Measurements from ENCODE around the gene SPRR2B. TPM values are rescaled to one million over a fixed set of nuclear protein-coding genes. Genes with fewer than 3 reads are reported as not detected.
"Not testable (repeated sequence)": the region's sequence is repeated elsewhere in the genome, so short reads cannot be mapped to it uniquely, and the experiment has no call there.

The SPRR2B gene
- 1 to 10 TPM in 1 of 4 donors, not detected in 3; 3.2 TPM for polyA plus RNA-seq (ENCODE audit: insufficient read length in 4 of 4)

DNA sequence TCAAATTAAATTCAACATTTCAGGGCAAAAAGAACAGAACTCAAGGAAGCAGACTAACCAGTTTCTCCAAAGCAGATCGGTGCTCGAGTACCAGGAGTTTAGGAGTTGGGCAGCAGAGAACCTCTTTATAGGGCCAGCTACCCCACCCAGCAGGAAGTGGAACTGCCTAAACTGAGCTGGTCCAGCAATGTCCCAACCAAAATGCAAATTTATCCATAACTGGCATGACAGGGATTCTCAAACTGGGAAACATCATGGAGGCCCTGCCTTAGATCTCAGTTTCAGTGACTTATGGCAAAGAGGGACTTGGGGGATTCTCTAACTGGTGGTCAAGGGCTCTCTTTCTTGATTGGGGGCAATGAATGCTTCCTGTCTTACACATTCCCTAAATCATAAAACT lies at the start of gene SPRR2B:
TSS of gene SPRR2B (minus strand) at position 101 of the 400 bp plus-strand sequence. CDS start 772 bp downstream, outside the sequence.
- no peak for DNase-seq (ENCODE audit: low read depth in 4 of 4, low spot score in 3 of 4)

DNA sequence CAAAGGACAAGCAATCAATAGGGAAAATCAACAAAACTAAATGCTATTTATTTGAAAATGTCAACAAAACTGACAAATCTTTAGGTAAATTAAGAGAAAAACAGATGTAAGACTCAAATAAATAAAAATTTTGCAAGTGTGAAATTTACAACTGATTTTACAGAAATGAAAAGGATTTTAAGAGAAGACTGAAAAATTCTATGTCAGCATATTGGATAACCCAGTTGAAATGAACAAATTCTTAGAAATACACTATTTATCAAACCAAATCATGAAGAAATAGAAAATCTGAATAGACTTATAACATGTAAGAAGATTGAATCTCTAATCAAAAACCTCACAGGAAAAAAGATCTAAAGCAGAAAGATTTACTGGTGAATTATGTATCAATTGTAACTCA lies 49.5 kb upstream of the SPRR2B start:
- no peak for DNase-seq (ENCODE audit: low read depth in 4 of 4, low spot score in 3 of 4)

GRCh38 chr1:153119491-153119971 lies 48.1 kb upstream of the SPRR2B start:
- no peak for DNase-seq (ENCODE audit: low read depth in 4 of 4, low spot score in 3 of 4)

- not testable (repeated sequence) for DNase-seq (ENCODE audit: low read depth in 4 of 4, low spot score in 3 of 4)
Observed at GRCh38 chr1:153115264-153115663, 43.9 kb upstream of the SPRR2B start.

GRCh38 chr1:153113416-153113815 lies 42.0 kb upstream of the SPRR2B start, which contains the start of gene SPRR2F:
Gene SPRR2F, minus strand, starts transcription at chr1:153113516. Its CDS starts 783 bp downstream, at chr1:153112733.
- no peak for DNase-seq (ENCODE audit: low read depth in 4 of 4, low spot score in 3 of 4)

- not testable (repeated sequence) for DNase-seq (ENCODE audit: low read depth in 4 of 4, low spot score in 3 of 4)
Observed at GRCh38 chr1:153112454-153112853, 41.0 kb upstream of the SPRR2B start.

- no peak for DNase-seq (ENCODE audit: low read depth in 4 of 4, low spot score in 3 of 4)
Observed at GRCh38 chr1:153100245-153100644, 28.8 kb upstream of the SPRR2B start.

DNA sequence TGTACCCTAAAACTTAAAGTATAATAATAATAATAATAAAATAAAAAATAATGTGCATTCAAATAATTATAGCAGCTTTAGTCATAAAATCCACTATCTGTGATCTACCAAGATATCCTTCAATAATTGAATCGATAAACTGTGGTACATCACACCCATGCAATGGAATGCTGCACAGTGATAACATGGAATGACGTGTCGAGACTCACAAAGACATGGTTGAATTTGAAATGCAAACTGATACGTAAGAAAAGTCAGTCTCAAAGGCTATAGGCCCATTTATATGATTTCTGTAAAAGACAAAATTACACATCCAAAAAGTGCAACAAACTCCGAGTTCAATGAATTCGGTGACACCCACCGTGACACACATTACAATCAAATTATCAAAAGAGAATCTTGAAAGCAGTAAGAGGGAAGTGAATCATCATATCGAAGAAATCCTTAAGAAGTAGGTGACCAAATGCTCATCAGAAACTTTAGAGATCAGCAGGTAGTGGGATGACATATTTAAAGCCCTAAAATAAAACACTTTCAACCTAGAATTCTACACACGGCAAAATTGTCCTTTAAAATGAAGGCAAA lies 28.1 kb upstream of the SPRR2B start:
- DNase-seq (ENCODE audit: low read depth in 4 of 4, low spot score in 3 of 4) = no peak

DNA sequence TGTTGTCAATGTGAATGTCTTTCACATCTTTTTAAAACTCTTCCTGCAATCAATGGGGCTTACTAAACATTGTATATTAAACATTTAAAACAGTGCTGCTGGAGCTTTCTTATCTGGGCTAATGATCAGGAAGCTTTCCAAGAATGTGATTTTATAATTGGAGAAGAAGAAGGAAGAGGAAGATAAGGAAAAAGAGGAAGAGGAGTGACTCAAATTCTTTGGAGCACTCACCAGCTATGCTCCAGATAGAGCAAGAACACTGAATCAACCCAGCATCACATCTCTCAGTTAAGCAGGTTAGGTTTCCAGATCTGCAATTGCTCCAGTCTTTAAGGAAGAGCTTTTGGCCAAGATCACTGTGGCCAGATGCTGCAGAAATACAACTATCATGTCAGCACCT lies 24.4 kb upstream of the SPRR2B start:
- no peak for DNase-seq (ENCODE audit: low read depth in 4 of 4, low spot score in 3 of 4)

GRCh38 chr1:153094426-153094825 lies 23.0 kb upstream of the SPRR2B start, which contains the start of gene SPRR2E:
Gene SPRR2E, minus strand, starts transcription at chr1:153094526. Its CDS starts 775 bp downstream, at chr1:153093751.
- DNase-seq (ENCODE audit: low read depth in 4 of 4, low spot score in 3 of 4) = no peak

DNA sequence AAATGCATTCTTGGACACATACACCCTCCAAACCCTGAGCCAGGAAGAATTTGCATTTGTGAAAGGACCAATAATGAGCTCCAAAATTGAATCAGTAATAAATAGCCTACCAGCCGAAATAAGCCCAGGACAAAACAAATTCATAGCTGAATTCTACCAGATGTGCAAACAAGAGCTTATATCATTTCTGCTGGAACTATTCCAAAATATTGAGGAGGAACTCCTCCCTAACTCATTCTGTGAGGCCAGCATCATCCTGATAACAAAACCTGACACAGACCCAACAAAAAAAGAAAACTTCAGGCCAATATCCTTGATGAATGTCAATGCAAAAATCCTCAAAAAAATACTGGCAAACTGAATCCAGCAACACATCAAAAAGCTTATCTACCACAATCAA lies 16.2 kb upstream of the SPRR2B start:
- DNase-seq (ENCODE audit: low read depth in 4 of 4, low spot score in 3 of 4) = no peak

GRCh38 chr1:153081736-153082135 lies 10.3 kb upstream of the SPRR2B start:
- DNase-seq (ENCODE audit: low read depth in 4 of 4, low spot score in 3 of 4) = no peak

- no peak for DNase-seq (ENCODE audit: low read depth in 4 of 4, low spot score in 3 of 4)
Observed at GRCh38 chr1:153072806-153073726, 1.7 kb upstream of the SPRR2B start.

DNA sequence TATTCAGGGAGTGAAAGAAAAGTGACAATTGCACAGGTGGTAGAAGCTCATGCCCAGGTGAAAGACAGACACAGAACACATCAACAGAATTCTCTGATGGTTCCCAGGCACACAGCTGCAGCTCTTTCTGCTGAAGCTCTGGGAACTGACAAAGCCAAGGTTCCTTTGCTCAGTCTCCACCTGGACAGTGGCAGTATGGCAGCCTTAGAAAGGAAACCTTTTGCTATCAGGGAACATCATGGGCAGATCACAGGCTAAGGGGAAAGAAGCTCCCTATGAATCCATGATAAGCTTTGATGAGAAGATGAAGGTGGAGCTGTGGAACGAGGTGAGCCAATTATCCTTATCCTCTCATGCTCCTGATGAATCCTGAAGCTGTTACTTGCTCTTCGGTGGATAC lies 1.2 kb downstream of the SPRR2B start:
- no peak for DNase-seq (ENCODE audit: low read depth in 4 of 4, low spot score in 3 of 4)

DNA sequence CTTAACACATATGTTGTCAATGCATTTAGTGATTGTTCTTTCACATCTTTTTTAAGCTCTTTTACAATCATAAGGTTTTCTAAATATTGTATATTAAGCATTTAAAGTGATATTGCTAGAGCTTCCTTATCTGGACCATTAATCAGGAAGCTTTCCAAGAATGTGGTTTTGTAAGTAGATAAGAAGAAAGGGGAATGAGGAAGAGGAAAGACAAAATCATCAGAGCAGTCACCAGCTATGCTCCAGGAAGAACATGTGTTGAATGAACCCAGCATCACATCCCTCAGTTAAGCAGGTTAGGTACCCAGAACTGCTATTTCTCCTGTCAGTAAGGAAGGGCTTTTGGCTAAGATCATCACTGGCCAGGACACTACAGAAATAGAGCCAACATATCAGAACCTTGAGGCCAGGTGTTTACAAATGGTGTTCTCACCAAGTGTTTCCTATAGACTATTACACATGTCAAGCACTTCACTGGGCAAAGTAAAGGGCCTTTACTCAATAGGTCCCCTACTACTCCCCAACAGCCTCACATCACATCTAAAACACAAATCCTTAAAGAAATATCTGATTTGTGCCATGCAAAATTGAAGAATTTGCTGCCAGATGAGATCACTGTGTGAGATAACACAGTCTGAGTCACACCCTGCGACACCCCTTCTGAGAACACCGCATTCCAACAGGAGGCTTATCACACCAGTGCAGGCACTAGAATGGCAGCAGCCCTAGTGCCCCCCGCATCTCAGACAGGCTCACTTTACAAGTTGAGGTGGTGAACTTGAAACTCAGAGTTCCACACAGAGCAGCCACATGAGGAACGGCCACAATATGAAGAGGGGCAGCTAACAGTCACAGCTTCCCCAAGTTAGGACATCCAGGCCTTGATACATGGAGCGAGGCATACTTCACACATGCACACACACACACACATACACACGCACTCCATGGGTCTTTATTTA lies 12.3 kb downstream of the SPRR2B start:
- no peak for DNase-seq (ENCODE audit: low read depth in 4 of 4, low spot score in 3 of 4)

DNA sequence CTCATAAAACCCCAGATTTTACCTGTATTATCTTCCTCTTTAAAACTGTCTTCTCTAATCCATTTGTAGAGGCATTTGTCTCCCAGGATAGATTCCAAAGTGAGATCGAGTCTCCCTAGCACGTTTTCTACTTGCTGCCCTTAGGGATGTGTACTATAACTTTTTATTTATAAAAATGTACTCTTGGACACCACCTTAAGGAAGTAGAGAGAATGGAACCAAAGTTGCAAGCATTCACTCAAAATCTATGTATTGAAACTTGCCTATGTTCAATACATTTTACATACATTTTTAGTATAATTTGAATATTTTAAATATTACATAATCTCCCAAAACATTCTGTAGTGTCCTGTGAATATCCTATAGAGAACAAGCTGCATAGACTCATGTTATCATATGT lies 13.3 kb downstream of the SPRR2B start:
- DNase-seq (ENCODE audit: low read depth in 4 of 4, low spot score in 3 of 4) = no peak

DNA sequence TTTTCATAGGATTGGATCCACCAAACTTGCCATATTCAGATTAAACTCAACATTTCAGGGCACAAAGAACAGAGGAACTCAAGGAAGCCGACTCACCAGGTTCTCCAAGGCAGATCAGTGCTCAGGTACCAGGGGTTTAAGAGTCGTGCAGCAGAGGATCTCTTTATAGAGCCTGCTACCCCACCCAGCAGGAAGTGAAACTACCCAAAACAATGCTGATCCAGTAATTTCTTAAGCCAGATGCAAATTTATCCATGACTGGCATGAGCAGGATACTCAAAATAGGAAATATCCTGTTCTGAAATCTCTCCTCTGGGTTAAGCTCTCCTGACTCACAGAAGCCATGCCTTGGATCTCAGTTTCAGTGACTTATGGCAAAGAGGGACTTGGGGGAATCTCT lies 14.0 kb downstream of the SPRR2B start, which contains the start of gene SPRR2A:
TSS of gene SPRR2A (minus strand) at position 138 of the 400 bp plus-strand sequence. CDS start 777 bp downstream, outside the sequence.
- DNase-seq (ENCODE audit: low read depth in 4 of 4, low spot score in 3 of 4) = no peak

- DNase-seq (ENCODE audit: low read depth in 4 of 4, low spot score in 3 of 4) = not testable (repeated sequence)
Observed at GRCh38 chr1:153056111-153056510, 15.3 kb downstream of the SPRR2B start.

DNA sequence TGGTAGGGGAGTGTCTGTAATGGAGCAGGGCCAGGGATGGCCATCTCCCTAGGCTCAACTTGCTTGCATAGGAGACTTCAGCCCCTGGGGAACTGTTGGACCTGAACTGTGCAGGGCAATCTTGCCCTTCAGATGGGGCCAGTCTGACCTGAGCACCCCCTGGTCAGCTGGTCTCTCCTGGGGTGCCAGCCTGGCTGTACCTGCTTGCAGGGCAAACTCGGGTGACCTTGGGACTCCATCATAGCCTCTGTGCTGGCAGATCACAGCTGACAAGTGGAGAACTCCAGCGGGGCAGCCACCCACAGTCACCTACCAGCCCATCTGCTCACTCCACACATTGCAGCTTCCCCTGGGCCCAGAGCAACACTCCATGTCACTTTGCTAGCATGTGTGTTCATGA lies 22.2 kb downstream of the SPRR2B start:
- DNase-seq (ENCODE audit: low read depth in 4 of 4, low spot score in 3 of 4) = no peak

GRCh38 chr1:153040950-153041631 lies 30.3 kb downstream of the SPRR2B start, which contains the start of gene SPRR2D:
Gene SPRR2D, minus strand, starts transcription at chr1:153041120. Its CDS starts 774 bp downstream, at chr1:153040346.
- no peak for DNase-seq (ENCODE audit: low read depth in 4 of 4, low spot score in 3 of 4)

Measured in left renal pelvis (tissue), 4 donors.